GM18498 (cell line): ENCODE results near the gene PTTG1IP2.

Experiments
- ATAC-seq: cut with Tn5 transposase; IDR thresholded peaks from one replicate; pipeline ENCODE4 v1.9.1; 2021; ENCODE audit warnings: mild to moderate bottlenecking, moderate library complexity; ENCODE audit not compliant: unreplicated experiment

The PTTG1IP2 gene

GRCh38 chr7:90474284-90475210 lies 5.1 kb downstream of the PTTG1IP2 start:
- no peak for ATAC-seq

GRCh38 chr7:90483251-90483650 lies 13.8 kb downstream of the PTTG1IP2 start:
- ATAC-seq, result no peak

DNA sequence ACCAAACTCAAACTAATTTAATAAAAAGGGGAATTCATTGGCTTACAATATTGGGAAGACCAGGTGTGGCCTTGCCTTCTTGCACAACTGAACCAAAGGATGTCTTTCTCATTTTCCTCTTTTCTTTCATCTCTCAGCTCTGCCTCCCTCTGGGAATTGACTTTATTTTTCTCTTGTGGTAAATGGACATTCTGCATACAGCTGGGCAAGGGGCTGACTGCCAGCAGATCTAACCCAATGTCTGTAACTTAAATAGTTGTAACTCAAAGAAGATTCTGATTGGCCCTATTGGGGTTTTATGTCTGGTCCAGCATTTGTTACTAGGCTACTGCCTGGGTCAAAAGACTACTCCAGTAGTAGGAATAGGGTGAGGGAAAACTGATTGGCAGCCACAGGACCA lies 15.3 kb downstream of the PTTG1IP2 start:
- ATAC-seq, result no peak

DNA sequence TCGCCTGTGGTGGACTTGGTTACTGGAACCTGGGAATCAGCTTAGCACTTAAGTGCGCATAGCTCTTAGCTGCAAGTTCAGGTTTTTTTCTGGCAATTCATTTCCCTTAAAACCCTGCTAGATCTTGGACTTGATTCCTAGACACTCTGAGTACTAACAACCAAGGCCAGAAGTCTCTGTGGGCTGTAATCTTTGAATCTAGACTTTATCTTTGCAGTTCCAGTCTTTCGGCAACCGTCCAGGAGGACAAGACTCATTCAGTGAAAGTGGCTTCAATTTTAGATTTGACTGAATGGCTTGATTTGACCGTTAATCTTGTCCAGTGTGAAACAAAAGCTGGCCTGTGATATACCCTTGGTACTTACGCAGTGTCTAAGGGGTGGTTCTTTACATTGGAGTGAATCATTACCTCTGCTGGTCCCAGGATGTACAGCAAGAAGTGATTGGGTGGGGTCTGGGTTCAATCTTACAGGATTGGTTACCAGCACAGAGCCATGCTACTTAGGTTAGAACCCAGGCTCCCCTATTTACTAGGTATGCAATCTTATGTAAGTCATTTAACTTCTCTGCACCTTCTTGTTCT lies 16.4 kb downstream of the PTTG1IP2 start:
- no peak for ATAC-seq

DNA sequence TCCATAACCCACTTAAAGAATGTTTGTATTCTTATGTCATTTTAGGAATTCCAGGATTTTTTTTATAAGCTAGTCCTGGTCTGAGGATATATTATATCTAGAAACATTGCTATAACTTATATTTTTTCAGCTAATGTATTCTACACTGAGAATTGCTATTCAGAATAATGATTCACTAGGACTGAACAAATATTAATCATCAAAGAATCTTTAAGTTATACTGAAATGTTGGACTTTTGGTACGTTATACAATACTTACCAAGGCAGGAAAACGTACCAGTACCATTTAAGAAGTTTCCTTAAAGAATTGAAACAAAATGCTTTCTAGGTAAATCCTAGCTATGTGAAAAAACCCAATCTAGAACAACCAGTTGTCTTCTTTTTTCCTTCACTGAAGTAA lies 18.4 kb downstream of the PTTG1IP2 start:
- ATAC-seq, result no peak

DNA sequence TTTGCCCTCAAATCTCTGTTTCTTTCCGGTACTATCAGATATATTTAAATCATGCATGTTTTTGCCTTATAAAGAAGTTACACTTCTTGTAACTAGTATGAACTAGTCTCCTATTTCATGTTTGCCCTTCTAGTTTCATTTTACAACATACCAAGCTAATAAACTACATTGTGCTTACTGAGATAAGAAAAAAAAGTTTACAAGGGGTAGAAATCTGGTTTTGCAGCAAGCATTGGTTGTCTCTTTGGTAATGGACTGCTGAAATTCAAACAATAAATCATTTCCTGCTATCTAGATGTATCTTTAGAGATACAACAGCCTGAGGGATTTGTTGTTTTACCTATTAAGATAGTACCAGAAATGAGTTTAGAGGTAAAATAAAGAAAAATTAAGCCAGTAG lies 18.8 kb downstream of the PTTG1IP2 start:
- no peak for ATAC-seq

GRCh38 chr7:90492250-90492649 lies 22.8 kb downstream of the PTTG1IP2 start:
- no peak for ATAC-seq

DNA sequence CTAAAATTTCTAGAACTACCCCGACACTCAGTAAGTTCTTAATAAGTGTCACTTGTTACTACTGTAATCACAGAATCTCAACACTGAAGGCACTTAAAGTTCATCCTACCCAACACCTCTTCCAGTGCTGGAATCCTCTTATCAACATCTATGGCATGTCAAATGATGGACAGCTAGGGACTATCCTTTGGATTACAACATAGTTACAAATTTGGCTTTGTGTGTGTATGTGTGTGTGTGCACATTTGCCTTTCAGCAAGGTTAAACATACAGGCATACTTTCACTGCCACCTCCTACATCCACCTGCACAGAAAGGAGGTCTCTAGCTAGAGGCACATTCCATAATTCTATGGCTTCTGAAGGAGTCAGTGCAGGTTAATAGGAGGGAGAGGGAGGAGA lies 25.8 kb downstream of the PTTG1IP2 start:
- ATAC-seq, result no peak

DNA sequence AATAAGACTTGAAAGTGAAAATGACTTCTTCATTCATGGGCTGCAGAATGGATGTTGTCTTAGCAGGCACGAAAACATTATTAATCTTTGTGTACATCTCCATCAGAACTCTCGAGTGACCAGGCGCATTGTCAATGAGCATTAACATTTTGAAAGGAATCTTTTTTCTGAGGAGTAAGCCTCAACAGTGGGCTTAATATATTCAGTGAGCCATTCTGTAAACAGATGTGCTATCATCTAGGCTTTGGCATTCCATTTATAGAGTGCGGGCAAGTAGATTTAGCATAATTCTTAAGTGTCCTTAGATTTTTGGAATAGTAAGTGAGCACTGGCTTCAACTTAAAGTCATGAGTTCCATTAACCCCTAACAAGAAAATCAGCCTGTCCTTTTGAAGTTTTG lies 33.1 kb downstream of the PTTG1IP2 start:
- ATAC-seq, result no peak

DNA sequence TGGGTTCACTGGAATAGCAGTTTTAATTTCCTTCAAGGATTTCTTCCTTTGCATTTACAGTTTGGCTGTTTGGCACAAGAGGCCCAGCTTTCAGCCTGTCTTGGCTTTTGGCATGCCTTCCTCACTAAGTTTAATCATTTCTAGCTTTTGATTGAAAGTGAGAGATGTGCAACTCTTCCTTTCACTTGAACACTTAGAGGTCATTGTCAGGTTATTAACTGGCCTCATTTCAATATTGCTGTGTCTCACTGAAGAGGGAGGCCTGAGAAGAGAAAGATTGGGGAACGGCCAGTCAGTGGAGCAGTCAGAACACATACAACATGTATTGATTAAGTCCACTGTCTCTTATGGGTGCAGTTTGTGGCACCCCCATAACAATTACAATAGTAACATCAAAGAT lies 33.9 kb downstream of the PTTG1IP2 start:
- ATAC-seq, result no peak

GRCh38 chr7:90507692-90508091 lies 38.3 kb downstream of the PTTG1IP2 start:
- ATAC-seq, result no peak

GRCh38 chr7:90511776-90512175 lies 42.3 kb downstream of the PTTG1IP2 start:
- no peak for ATAC-seq

GRCh38 chr7:90512821-90513254 lies 43.4 kb downstream of the PTTG1IP2 start:
- no peak for ATAC-seq

- ATAC-seq, result no peak
Measured at GRCh38 chr7:90516257-90516656, 46.8 kb downstream of the PTTG1IP2 start.

DNA sequence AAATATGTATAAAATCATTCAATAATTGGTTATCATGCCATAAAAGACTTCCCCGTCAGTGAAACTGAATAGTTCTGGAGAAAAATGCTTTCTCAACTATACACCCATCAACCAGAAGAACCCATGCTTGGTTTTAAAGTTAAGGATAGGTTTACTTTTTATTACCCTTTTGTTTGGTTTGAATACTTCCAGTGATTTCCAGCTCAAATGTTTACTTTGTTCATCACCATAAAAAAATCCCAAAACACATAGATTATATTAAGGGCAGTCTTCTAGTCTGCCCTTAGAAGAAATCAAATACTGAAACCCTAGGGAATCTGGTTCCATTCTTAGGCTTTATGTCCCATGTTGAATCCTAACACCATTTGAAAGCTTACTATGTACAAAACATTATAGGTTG lies 49.2 kb downstream of the PTTG1IP2 start:
- ATAC-seq, result no peak

DNA sequence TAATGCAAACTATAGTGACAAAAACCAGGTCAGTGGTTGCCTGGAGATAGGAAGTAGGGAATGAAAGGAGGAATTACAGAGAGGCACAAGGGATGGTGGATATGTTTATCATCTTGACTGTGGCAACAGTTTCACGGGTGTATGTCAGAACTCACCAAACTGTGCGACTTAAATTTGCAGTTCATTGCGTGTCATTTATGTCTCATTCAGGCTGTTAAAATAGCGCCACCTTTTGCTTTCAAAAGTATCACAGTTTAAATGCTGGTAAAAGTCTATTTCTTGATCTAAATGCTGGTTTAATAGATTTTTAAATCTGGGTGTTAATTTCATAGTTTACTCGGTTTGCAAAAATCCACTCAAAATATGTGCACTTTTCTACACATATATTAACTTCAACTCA lies 51.0 kb downstream of the PTTG1IP2 start:
- no peak for ATAC-seq

- no peak for ATAC-seq
Measured at GRCh38 chr7:90530263-90530662, 60.8 kb downstream of the PTTG1IP2 start.

DNA sequence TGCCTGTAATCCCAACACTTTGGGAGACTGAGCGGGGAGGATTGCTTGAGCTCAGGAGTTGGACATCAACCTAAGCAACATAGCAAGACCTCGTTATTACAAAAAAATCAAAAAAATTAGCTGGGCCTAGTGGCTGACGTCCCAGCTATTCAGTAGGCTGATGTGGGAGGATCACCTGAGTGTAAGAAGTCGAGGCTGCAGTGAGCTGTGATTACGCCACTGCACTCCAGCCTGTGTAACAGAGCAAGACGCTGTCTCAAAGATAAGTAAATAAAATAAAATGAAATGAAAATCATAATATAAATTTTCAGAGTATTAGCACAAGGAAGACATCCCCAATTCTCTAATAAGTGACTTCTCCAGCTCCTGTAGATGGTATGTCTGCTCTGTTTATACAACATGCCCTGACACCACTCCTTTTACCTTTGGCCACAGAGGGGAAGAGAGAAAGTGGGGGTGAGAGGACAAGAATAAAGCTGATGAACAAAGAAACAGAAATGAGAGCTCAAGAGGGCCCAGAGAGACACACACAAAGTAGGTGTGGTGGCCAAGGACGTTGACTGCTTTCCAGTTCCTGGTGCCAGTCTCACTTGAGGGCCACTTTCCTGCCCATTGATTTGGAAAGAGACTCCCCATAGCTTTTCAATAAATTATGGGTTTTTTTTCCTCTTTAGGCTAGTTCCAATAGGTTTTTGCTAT lies 62.9 kb downstream of the PTTG1IP2 start:
- peak; percentile 72 for ATAC-seq

DNA sequence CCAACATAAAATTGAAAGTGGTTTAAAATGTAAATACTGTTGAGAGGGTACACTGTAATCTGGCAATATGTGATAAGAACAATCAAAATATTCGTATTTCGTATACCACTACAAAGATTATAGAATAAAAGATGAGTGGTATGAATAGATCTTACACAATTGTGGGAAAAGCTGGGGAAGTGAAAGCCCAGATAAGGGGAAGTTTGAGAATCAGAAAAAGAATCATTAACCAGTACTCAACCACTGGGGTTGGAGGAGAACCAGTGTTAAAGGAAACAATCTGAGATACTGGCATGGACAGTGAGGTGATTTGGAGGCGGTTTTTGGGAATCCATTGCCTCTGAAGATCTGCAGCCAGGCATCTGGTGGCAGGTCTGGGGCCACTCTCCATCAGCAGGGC lies 67.0 kb downstream of the PTTG1IP2 start:
- ATAC-seq, result peak; percentile 59

- ATAC-seq, result no peak
Measured at GRCh38 chr7:90538405-90538804, 69.0 kb downstream of the PTTG1IP2 start.

DNA sequence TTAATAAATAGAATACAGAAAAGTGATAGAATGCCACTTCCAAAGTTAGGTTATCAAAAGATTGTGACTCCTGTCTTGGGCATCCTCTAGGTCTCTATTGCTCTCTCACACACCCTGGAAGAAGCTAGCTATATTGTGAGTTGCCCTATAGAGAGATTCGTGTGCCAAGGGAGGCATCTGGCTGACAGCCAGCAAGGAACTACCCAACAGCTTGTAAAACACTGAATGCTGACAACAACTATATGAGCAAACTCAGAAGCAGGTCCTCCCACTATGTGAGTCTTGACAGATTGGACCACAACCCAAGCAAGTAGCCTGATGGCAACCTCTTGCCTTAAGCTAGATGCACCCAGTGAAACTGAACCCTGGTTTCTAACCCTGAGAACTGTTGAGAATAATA lies 71.0 kb downstream of the PTTG1IP2 start:
- no peak for ATAC-seq

GRCh38 chr7:90551036-90551435 lies 81.6 kb downstream of the PTTG1IP2 start:
- ATAC-seq, result no peak
